K562 (cell line): ENCODE data around the gene ANO10. TPM values are rescaled to one million over a fixed set of nuclear protein-coding genes. Genes with fewer than 3 reads are reported as not detected.
A peak's percentile ranks its signal among the peaks of the same experiment; 100 is the strongest.

Source experiments
- CBFB ChIP-seq: sonication (generic); formaldehyde crosslinking; IDR thresholded peaks from 2 replicates; pipeline ENCODE4 v1.4.0; 2020; ENCODE audit warnings: mild to moderate bottlenecking, missing genetic modification reagents
- CBX1 ChIP-seq: sonication (generic); IDR thresholded peaks from 2 replicates; pipeline ENCODE4 v1.6.1; 2016; ENCODE audit warnings: antibody characterized with exemption, low read depth, mild to moderate bottlenecking
- CEBPB ChIP-seq: fragments of 450-650 bp; IDR thresholded peaks from 2 replicates; pipeline ENCODE4 v1.6.1; 2016; ENCODE audit warnings: missing genetic modification characterization, missing compliant biosample characterization
- DDX20 ChIP-seq: fragments of 450-650 bp; IDR thresholded peaks from 2 replicates; pipeline ENCODE4 v1.6.1; 2016; ENCODE audit warnings: missing genetic modification characterization, low read depth, mild to moderate bottlenecking, missing compliant biosample characterization, moderate library complexity
- DMBX1 ChIP-seq: fragments of 250-450 bp; sonication (Bioruptor Pico); IDR thresholded peaks from 2 replicates; pipeline ENCODE4 v1.8.0; 2022; ENCODE audit warnings: inconsistent platforms, mild to moderate bottlenecking, moderate library complexity, borderline replicate concordance
- FOS ChIP-seq: IDR thresholded peaks from 3 replicates; pipeline ENCODE4 v1.6.1; 2011; ENCODE audit not compliant: insufficient read length; ENCODE audit errors: extremely low read depth
- GTF2F1 ChIP-seq: IDR thresholded peaks from 2 replicates; pipeline ENCODE4 v1.6.1; 2011; ENCODE audit warnings: low read depth, low read length, improper control_type of control experiment
- GTF3C2 ChIP-seq: IDR thresholded peaks from 3 replicates; pipeline ENCODE4 v1.6.1; 2011; ENCODE audit warnings: borderline replicate concordance, mild to moderate bottlenecking, moderate library complexity; ENCODE audit not compliant: insufficient read length; ENCODE audit errors: extremely low read depth
- HLTF ChIP-seq: fragments of 450-650 bp; IDR thresholded peaks from 2 replicates; pipeline ENCODE4 v1.6.1; 2016
- HMG20A ChIP-seq: fragments of 450-650 bp; formaldehyde crosslinking; conservative IDR thresholded peaks from 2 replicates; pipeline ENCODE4 v1.4.0; 2020; ENCODE audit warnings: mild to moderate bottlenecking, mixed read lengths
- ILF3 ChIP-seq: fragments of 450-650 bp; IDR thresholded peaks from 2 replicates; pipeline ENCODE4 v1.6.1; 2018; ENCODE audit warnings: antibody characterized with exemption, mild to moderate bottlenecking, moderate library complexity, borderline replicate concordance
- NUFIP1 ChIP-seq: fragments of 450-650 bp; IDR thresholded peaks from 2 replicates; pipeline ENCODE4 v1.6.1; 2018; ENCODE audit not compliant: partially characterized antibody
- OTX1 ChIP-seq: fragments of 450-650 bp; formaldehyde crosslinking; IDR thresholded peaks from 2 replicates; pipeline ENCODE4 v1.4.0; 2022; ENCODE audit warnings: mild to moderate bottlenecking
- SLC30A9 ChIP-seq: fragments of 250-450 bp; sonication (Bioruptor Pico); IDR thresholded peaks from 2 replicates; pipeline ENCODE4 v1.8.0; 2022; ENCODE audit warnings: mild to moderate bottlenecking, moderate library complexity
- ZBTB17 ChIP-seq: fragments of 450-650 bp; formaldehyde crosslinking; IDR thresholded peaks from 2 replicates; pipeline ENCODE4 v1.4.0; 2020; ENCODE audit warnings: mild to moderate bottlenecking
- ZBTB49 ChIP-seq: sonication (generic); formaldehyde crosslinking; IDR thresholded peaks from 2 replicates; pipeline ENCODE4 v1.8.0; 2022; ENCODE audit warnings: missing genetic modification reagents, mild to moderate bottlenecking, borderline replicate concordance
- ZNF239 ChIP-seq: fragments of 250-450 bp; sonication (Bioruptor Pico); IDR thresholded peaks from 2 replicates; pipeline ENCODE4 v1.4.0; 2020; ENCODE audit warnings: mild to moderate bottlenecking
- ZNF347 ChIP-seq: fragments of 450-650 bp; formaldehyde crosslinking; IDR thresholded peaks from 2 replicates; pipeline ENCODE4 v1.4.0; 2020; ENCODE audit warnings: low read depth, mild to moderate bottlenecking, moderate library complexity
- ZNF79 ChIP-seq: fragments of 250-450 bp; sonication (Bioruptor Pico); IDR thresholded peaks from 2 replicates; pipeline ENCODE4 v1.4.0; 2020; ENCODE audit warnings: low read depth, mild to moderate bottlenecking, moderate library complexity
- polyA plus RNA-seq, 8 experiments: library from polyadenylated mRNA; depleted of rRNA in 4 of 8; stranded (reverse) in 5 of 8; unstranded in 3 of 8; fragments of >200 nt; fragmentation: Nextera tagmentation in 2 of 8; fragmentation: Illumina TruSeq in 1 of 8; extraction: Ambion mirVana in 2 of 8; extraction: Trizol in 1 of 8; gene quantifications; 2 replicates each; pipeline versions ENCODE4 v1.2.1 to v1.2.3, GENCODE V29; 2011 to 2014; ENCODE audit warnings: inconsistent platforms in 1 of 8, missing spikeins in 1 of 8
- total RNA-seq, 7 experiments: library from RNA; depleted of rRNA in 6 of 7; stranded (reverse); fragments of >200 nt in 6 of 7; fragmentation: Illumina TruSeq in 2 of 7; extraction: Trizol in 2 of 7; gene quantifications; 2 replicates each; pipeline versions ENCODE4 v1.2.1 to v1.2.3, GENCODE V29; 2011 to 2021; ENCODE audit warnings: low replicate concordance in 1 of 7
- TF ChIP-seq, protein P1 (sequence below): fragments of 250-450 bp; sonication (Bioruptor Pico); IDR thresholded peaks from 2 replicates; pipeline ENCODE4 v1.8.0; 2022; ENCODE audit warnings: inconsistent platforms, mild to moderate bottlenecking, moderate library complexity, borderline replicate concordance
- TF ChIP-seq, protein P2 (sequence below): conservative IDR thresholded peaks from 2 replicates; pipeline ENCODE4 v1.6.1; 2011; ENCODE audit warnings: low read depth, mild to moderate bottlenecking, low read length; ENCODE audit not compliant: control insufficient read depth

ANO10 gene
- total and polyA plus RNA-seq, 9 of the 15 experiments (the other 6 are each of a cell fraction or from before 2014, with no cell fraction given), result 6.4 to 46.0 (median 32.3) TPM

- TF ChIP-seq, protein P1, sequence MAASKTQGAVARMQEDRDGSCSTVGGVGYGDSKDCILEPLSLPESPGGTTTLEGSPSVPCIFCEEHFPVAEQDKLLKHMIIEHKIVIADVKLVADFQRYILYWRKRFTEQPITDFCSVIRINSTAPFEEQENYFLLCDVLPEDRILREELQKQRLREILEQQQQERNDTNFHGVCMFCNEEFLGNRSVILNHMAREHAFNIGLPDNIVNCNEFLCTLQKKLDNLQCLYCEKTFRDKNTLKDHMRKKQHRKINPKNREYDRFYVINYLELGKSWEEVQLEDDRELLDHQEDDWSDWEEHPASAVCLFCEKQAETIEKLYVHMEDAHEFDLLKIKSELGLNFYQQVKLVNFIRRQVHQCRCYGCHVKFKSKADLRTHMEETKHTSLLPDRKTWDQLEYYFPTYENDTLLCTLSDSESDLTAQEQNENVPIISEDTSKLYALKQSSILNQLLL (CRISPR knock-in tag), result no peak
- TF ChIP-seq HLTF, result no peak
- no peak for TF ChIP-seq CEBPB
- TF ChIP-seq ZBTB17, result no peak
- no peak for TF ChIP-seq ZNF347 (CRISPR knock-in tag)
- TF ChIP-seq FOS, result no peak
- no peak for TF ChIP-seq DDX20 (tag)
- TF ChIP-seq ZBTB49 (CRISPR knock-in tag), result no peak
- TF ChIP-seq ZNF239 (CRISPR knock-in tag), result no peak
- no peak for TF ChIP-seq HMG20A (CRISPR knock-in tag)
- TF ChIP-seq CBFB (CRISPR knock-in tag), result peak; percentile 83; the same call in 1 of the 2 replicates
- TF ChIP-seq, protein P2, sequence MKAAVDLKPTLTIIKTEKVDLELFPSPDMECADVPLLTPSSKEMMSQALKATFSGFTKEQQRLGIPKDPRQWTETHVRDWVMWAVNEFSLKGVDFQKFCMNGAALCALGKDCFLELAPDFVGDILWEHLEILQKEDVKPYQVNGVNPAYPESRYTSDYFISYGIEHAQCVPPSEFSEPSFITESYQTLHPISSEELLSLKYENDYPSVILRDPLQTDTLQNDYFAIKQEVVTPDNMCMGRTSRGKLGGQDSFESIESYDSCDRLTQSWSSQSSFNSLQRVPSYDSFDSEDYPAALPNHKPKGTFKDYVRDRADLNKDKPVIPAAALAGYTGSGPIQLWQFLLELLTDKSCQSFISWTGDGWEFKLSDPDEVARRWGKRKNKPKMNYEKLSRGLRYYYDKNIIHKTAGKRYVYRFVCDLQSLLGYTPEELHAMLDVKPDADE, result no peak
- no peak for TF ChIP-seq GTF3C2
- no peak for TF ChIP-seq GTF2F1
- TF ChIP-seq OTX1 (CRISPR knock-in tag), result no peak
- no peak for TF ChIP-seq NUFIP1
- no peak for TF ChIP-seq ILF3
- no peak for TF ChIP-seq ZNF79 (CRISPR knock-in tag)
- TF ChIP-seq CBX1, result no peak
- peak; percentile 60; the same call in 1 of the 2 replicates for TF ChIP-seq DMBX1 (CRISPR knock-in tag)
- no peak for TF ChIP-seq SLC30A9 (CRISPR knock-in tag)
Measured at GRCh38 chr3:43638594-43639447, 17.0 kb upstream of the ANO10 start (continued).
